Neural cell (in vitro differentiated cells): ENCODE data around the gene ANAPC1. TPM values are rescaled to one million over a fixed set of nuclear protein-coding genes. Genes with fewer than 3 reads are reported as not detected.
"Not testable (repeated sequence)": the region's sequence is repeated elsewhere in the genome, so short reads cannot be mapped to it uniquely, and the experiment has no call there.

Source experiments
- H2AFZ ChIP-seq: fragments of 200-600, 300-800 bp; sonication (generic), shearing (Covaris generic); 2 replicates; pipeline ENCODE4 v1.6.0; 2014; ENCODE audit warnings: low read depth, mild to moderate bottlenecking, antibody characterized with exemption, low read length, moderate library complexity
- H3F3A ChIP-seq: fragments of 200-600 bp; shearing (Covaris generic); 2 replicates; pipeline ENCODE4 v1.6.1; 2016; ENCODE audit warnings: mild to moderate bottlenecking, moderate library complexity, mixed read lengths, antibody characterized with exemption, low read length; ENCODE audit not compliant: insufficient read depth, poor library complexity, severe bottlenecking
- H3K27ac ChIP-seq: fragments of 200-600, 300-800 bp; sonication (generic), shearing (Covaris generic); 2 replicates; pipeline ENCODE4 v1.5.1; 2014; ENCODE audit warnings: mild to moderate bottlenecking, low read length, moderate library complexity
- H3K27me3 ChIP-seq: fragments of 300-800, 200-600 bp; sonication (generic), shearing (Covaris generic); 2 replicates; pipeline ENCODE4 v1.6.0; 2014; ENCODE audit warnings: mild to moderate bottlenecking, low read depth, low read length, moderate library complexity; ENCODE audit not compliant: insufficient read depth
- H3K36me3 ChIP-seq: fragments of 300-800, 200-600 bp; sonication (generic), shearing (Covaris generic); 2 replicates; pipeline ENCODE4 v1.5.1; 2014; ENCODE audit warnings: mild to moderate bottlenecking, antibody characterized with exemption, low read length, moderate library complexity; ENCODE audit not compliant: insufficient read depth
- H3K4me2 ChIP-seq: fragments of 300-800, 200-600 bp; sonication (generic), shearing (Covaris generic); 2 replicates; pipeline ENCODE4 v1.6.0; 2014; ENCODE audit warnings: mild to moderate bottlenecking, low read length
- H3K4me3 ChIP-seq: fragments of 300-800, 200-600 bp; sonication (generic), shearing (Covaris generic); 2 replicates; pipeline ENCODE4 v1.5.1; 2014; ENCODE audit warnings: mild to moderate bottlenecking, low read length, moderate library complexity
- H3K79me2 ChIP-seq: fragments of 200-600 bp; shearing (Covaris generic); replicated peaks from 2 replicates; pipeline ENCODE4 v1.6.0; 2014; ENCODE audit warnings: mild to moderate bottlenecking, low read length, moderate library complexity; ENCODE audit not compliant: insufficient read depth
- H3K9ac ChIP-seq: fragments of 300-800, 200-600 bp; sonication (generic), shearing (Covaris generic); 2 replicates; pipeline ENCODE4 v1.6.1; 2016; ENCODE audit warnings: mild to moderate bottlenecking, low read length, mixed read lengths
- H3K9me2 ChIP-seq: fragments of 200-600 bp; shearing (Covaris generic); 2 replicates; pipeline ENCODE4 v1.6.1; 2016; ENCODE audit warnings: mild to moderate bottlenecking, low read length, mixed read lengths; ENCODE audit not compliant: insufficient read depth
- H3K9me3 ChIP-seq: fragments of 200-600, 300-800 bp; sonication (generic), shearing (Covaris generic); 2 replicates; pipeline ENCODE4 v1.6.1; 2016; ENCODE audit warnings: mild to moderate bottlenecking, mixed run types, low read length, moderate library complexity, mixed read lengths
- H4K20me1 ChIP-seq: fragments of 200-600 bp; shearing (Covaris generic); 2 replicates; pipeline ENCODE4 v1.6.1; 2016; ENCODE audit warnings: mild to moderate bottlenecking, mixed run types; ENCODE audit not compliant: insufficient read depth
- polyA plus RNA-seq: library from polyadenylated mRNA; depleted of rRNA; stranded (reverse); fragments of >200 nt; gene quantifications from 2 replicates; pipeline ENCODE4 v1.2.3, GENCODE V29; 2014
- TF ChIP-seq, protein P1 (sequence below): fragments of 450-650 bp; IDR thresholded peaks from 2 replicates; pipeline ENCODE4 v1.5.1; 2014; ENCODE audit warnings: antibody characterized with exemption, mild to moderate bottlenecking, moderate library complexity; ENCODE audit not compliant: poor library complexity, severe bottlenecking

The ANAPC1 gene
- polyA plus RNA-seq, 1 donor from 2014 or later = 13.8 TPM

DNA sequence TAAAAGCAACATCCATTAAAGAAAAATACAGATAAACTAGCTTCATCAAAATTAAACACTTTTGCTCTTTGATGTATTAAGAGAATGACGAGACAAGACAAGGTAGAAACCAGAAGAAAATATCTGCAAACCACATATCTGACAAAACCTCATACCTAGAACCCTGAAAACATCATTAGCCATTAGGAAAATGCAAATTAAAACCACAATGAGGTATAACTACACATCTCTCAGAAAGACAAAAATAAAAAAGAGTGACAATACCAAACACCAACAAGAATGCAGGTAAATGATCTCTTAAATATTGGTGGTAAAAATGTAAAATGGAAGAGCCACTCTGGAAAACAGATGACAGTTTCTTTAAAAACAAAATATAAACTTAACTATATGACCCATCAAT, 53.5 kb downstream of the ANAPC1 start:
- not testable (repeated sequence) for H4K20me1 ChIP-seq, H3K27ac ChIP-seq, H2AFZ ChIP-seq, H3K9me3 ChIP-seq, H3K27me3 ChIP-seq, H3K4me3 ChIP-seq, H3K9ac ChIP-seq, H3F3A ChIP-seq, H3K9me2 ChIP-seq, H3K36me3 ChIP-seq, H3K79me2 ChIP-seq, H3K4me2 ChIP-seq

- H3K36me3 ChIP-seq, H3K4me2 ChIP-seq, H4K20me1 ChIP-seq, H3K27ac ChIP-seq, H3F3A ChIP-seq, H3K9ac ChIP-seq, H3K4me3 ChIP-seq, H2AFZ ChIP-seq, H3K9me3 ChIP-seq, H3K9me2 ChIP-seq, H3K79me2 ChIP-seq, H3K27me3 ChIP-seq: not testable (repeated sequence)
Measured at GRCh38 chr2:111828217-111828766, 55.7 kb downstream of the ANAPC1 start.

GRCh38 chr2:111812970-111813622, 70.9 kb downstream of the ANAPC1 start:
- not testable (repeated sequence) for H4K20me1 ChIP-seq, H3K4me2 ChIP-seq, H3K9ac ChIP-seq, H3K79me2 ChIP-seq, H3K9me3 ChIP-seq, H3F3A ChIP-seq, H2AFZ ChIP-seq, H3K36me3 ChIP-seq, H3K4me3 ChIP-seq, H3K27ac ChIP-seq, H3K9me2 ChIP-seq, H3K27me3 ChIP-seq
- TF ChIP-seq, protein P1, sequence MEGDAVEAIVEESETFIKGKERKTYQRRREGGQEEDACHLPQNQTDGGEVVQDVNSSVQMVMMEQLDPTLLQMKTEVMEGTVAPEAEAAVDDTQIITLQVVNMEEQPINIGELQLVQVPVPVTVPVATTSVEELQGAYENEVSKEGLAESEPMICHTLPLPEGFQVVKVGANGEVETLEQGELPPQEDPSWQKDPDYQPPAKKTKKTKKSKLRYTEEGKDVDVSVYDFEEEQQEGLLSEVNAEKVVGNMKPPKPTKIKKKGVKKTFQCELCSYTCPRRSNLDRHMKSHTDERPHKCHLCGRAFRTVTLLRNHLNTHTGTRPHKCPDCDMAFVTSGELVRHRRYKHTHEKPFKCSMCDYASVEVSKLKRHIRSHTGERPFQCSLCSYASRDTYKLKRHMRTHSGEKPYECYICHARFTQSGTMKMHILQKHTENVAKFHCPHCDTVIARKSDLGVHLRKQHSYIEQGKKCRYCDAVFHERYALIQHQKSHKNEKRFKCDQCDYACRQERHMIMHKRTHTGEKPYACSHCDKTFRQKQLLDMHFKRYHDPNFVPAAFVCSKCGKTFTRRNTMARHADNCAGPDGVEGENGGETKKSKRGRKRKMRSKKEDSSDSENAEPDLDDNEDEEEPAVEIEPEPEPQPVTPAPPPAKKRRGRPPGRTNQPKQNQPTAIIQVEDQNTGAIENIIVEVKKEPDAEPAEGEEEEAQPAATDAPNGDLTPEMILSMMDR = peak; percentile 19

- not testable (repeated sequence) for H3K4me3 ChIP-seq, H3F3A ChIP-seq, H2AFZ ChIP-seq, H3K27me3 ChIP-seq, H3K9me2 ChIP-seq, H3K4me2 ChIP-seq, H4K20me1 ChIP-seq, H3K36me3 ChIP-seq, H3K79me2 ChIP-seq, H3K9ac ChIP-seq, H3K27ac ChIP-seq, H3K9me3 ChIP-seq
Measured at GRCh38 chr2:111790633-111791032, 93.4 kb downstream of the ANAPC1 start.

DNA sequence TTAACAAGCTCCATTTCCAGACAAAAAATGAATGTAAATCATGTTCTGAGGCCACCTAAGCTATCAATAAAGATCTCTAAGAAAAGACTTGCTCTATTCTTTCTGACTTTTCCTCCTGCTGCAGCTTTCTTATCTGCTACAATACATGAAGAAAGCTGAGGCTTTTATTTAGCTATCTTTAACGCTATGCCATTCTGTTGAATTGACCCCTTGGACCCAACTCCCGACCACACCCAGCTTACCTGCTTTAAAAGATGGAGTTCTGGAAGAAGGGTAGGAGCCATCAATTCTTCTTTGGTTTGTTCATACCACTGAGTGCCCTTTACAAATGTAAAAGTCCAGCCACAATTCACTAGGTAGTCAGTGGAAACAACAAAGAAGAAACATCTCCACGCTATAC, 99.9 kb downstream of the ANAPC1 start:
- not testable (repeated sequence) for H3K27me3 ChIP-seq, H3K36me3 ChIP-seq, H2AFZ ChIP-seq, H3K4me2 ChIP-seq, H3K9me2 ChIP-seq, H3K79me2 ChIP-seq, H3F3A ChIP-seq, H3K9me3 ChIP-seq, H3K27ac ChIP-seq, H4K20me1 ChIP-seq, H3K4me3 ChIP-seq, H3K9ac ChIP-seq

- H3K36me3 ChIP-seq, H3F3A ChIP-seq, H3K27ac ChIP-seq, H3K79me2 ChIP-seq, H3K9ac ChIP-seq, H3K4me3 ChIP-seq, H3K4me2 ChIP-seq, H3K27me3 ChIP-seq, H3K9me3 ChIP-seq, H2AFZ ChIP-seq, H3K9me2 ChIP-seq, H4K20me1 ChIP-seq: not testable (repeated sequence)
Measured at GRCh38 chr2:111782195-111782594, 101.8 kb downstream of the ANAPC1 start.

- H3K79me2 ChIP-seq, H3K4me3 ChIP-seq, H2AFZ ChIP-seq, H3K27ac ChIP-seq, H4K20me1 ChIP-seq, H3K9ac ChIP-seq, H3K4me2 ChIP-seq, H3K9me3 ChIP-seq, H3K27me3 ChIP-seq, H3K36me3 ChIP-seq, H3K9me2 ChIP-seq, H3F3A ChIP-seq: not testable (repeated sequence)
Measured at GRCh38 chr2:111781443-111782094, 102.4 kb downstream of the ANAPC1 start.
